Caki2 (cell line): Measurements from ENCODE around the gene RAB14. TPM values are rescaled to one million over a fixed set of nuclear protein-coding genes. Genes with fewer than 3 reads are reported as not detected.
A peak's percentile ranks its signal among the peaks of the same experiment; 100 is the strongest.
"Not testable (repeated sequence)": the region's sequence is repeated elsewhere in the genome, so short reads cannot be mapped to it uniquely, and the experiment has no call there.

Source experiments
- DNase-seq: peaks from one replicate; pipeline ENCODE4 v3.0.0-alpha.2; 2015; ENCODE audit warnings: low read depth
- in situ Hi-C: cut with HindIII; loops from 2 replicates; pipeline ENCODE4 v1.10.0; 2016; ENCODE audit warnings: low sequenced_read_pairs, low pct_unique_long_range_greater_than_20kb, mixed read lengths
- total RNA-seq: library from RNA; depleted of rRNA; stranded (reverse); fragments of >200 nt; shearing (Covaris generic); gene quantifications from 2 replicates; pipeline ENCODE4 v1.2.3, GENCODE V29; 2014; ENCODE audit warnings: low replicate concordance

Gene RAB14
- total RNA-seq, 1 experiment from 2014 or later, result 19.0 TPM

DNA sequence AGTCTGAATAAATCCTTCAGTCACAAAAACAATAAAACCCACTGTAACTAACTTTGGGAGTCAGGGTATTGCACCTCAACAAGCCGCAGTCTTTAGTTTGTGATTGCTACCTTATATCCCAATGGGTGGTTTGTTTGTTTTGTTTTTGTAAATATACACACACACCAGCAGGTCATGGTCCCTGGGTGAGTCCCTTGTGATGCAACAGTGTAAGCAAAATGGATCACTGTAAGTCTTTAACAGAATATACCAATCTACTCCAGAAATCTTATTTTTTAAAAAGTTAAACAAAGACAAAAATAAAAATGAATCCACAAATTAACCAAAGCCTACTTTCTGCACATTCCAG lies 22.3 kb downstream of the RAB14 start:
- in situ Hi-C loops, DNase-seq: not testable (repeated sequence)

DNA sequence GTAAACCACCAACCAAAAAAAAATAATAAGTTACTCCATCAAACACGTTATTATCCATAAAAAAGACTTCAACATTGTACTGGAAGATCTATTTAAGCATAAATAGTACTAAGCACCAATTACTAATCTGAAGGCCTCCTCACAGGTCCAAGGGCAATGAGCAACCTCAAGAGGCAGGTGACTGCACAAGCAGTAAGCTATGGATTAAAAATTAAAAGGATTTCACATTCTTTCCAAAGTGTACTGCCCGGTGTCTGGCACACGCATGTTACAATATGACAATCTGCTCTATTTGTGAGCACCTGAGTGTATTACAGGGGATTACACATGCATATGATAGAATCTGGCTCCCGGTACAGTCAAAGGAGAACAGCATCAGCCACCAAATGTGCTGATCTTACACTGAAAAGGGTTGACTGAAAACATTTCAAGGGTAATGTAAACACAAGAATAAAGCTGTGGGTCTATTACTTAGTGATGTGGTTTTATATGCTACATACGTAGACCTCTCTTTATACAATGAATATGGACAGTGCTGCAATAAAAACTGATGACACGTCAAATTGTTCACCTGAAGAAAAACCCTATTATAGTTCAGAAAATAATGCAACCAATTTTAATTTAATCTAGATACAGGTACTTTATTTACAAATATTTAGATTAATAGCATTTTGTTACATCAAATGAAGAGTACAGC lies 22.8 kb downstream of the RAB14 start:
- in situ Hi-C loops, result no loop called here
- DNase-seq, result no peak

DNA sequence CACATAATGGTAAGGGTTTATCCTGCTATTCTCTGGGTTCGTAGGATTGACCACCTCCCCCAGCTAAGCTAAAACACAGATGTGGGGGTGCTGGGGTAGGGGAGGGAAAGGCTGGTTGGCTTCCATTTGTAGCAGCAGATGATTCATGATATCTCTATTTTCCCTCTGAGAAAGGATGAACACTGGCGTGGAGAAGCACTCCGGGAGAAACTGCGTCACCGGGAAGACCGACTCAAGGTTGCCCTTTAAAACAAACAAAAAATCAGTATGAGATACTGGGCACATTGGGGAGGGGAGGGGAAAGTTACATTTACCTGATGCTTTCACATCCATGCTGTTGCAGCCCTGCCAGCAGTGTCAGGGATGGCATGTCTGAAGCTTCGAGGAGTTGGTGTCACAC lies 28.2 kb downstream of the RAB14 start:
- DNase-seq, result no peak
- in situ Hi-C loops, result no loop called here

DNA sequence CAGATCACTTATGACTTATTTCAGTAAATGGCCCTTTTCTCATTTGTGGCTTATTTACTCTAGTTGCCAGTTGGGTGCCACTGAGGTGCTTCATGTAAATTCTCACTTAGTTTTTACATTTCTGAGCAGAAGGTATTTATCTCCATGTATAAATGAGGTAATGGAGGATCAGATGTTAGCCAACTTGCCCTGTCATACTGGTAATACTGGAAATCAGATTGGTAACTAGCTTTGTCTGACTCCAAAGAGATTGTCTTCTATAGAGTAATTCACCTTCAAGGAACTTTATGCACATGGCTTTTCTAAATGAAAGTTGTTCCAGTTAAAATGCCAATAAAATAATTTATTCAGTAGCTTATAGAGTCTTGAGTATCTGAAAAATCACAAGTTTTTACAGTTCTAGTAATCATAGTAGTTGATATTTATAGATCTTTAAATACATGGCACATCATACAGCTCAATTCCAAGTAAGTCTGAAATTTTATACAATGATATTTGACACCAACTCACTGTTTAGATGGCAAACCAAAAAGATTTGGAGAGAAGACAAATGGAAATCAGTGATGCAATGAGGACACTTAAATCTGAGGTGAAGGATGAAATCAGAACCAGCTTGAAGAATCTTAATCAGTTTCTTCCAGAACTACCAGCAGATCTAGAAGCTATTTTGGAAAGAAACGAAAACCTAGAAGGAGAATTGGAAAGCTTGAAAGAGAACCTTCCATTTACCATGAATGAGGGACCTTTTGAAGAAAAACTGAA lies 28.8 kb downstream of the RAB14 start:
- no peak for DNase-seq
- in situ Hi-C loops, result no loop called here

DNA sequence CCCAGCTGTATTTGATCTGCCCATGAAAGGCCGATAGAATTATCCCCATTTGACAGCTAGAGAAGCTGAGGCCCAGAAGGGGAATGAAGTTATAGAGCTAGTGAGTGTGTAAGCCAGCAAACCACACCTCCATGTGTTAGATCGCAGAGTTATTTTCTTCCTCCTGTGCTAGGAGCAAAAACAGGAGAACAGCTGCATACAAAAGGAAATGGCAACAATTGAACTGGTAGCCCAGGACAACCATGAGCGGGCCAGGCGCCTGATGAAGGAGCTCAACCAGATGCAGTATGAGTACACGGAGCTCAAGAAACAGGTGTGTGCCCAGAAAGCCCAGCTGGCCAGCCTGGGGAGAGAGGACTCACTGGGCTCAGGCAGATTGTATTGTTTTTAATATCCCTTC lies 30.4 kb downstream of the RAB14 start:
- no peak for DNase-seq
- in situ Hi-C loops, result no loop called here

DNA sequence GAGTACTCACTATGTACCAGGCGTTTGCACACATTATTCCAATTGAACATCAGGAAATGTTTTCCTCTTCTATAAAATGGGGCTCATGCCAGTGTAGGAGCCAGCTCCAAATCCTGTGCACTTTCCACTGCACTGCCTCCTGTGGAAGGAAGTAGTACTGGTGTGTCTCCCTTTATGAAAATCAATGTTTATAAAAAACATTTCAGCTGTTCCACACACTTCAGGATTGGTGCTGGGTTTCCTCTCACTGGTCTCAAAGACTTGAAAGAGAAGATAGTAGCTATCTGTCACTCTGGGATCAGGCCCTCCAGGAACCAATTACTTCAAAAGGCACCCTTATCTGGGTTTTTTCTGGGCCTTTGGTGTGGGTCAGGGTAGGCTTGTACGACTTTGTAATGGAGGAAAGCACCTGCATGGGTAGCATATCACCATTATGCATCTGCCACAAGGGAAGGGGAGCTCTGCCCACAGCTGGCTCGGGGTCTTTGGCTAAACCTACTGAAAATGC lies 32.5 kb downstream of the RAB14 start:
- DNase-seq, result no peak
- in situ Hi-C loops, result no loop called here

DNA sequence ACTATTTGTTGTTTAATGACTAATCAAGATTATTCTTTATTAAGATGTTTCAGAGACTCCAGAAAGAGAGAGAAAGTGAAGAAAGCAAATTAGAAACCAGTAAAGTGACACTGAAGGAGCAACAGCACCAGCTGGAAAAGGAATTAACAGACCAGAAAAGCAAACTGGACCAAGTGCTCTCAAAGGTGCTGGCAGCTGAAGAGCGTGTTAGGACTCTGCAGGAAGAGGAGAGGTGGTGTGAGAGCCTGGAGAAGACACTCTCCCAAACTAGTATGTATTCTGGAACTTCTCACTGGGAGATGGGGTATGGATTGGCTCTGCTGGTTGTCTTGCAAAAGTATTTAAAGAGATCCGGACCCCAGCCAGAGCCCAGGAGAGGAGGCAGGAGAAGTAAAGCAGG lies 33.6 kb downstream of the RAB14 start:
- DNase-seq, result no peak
- in situ Hi-C loops, result no loop called here

DNA sequence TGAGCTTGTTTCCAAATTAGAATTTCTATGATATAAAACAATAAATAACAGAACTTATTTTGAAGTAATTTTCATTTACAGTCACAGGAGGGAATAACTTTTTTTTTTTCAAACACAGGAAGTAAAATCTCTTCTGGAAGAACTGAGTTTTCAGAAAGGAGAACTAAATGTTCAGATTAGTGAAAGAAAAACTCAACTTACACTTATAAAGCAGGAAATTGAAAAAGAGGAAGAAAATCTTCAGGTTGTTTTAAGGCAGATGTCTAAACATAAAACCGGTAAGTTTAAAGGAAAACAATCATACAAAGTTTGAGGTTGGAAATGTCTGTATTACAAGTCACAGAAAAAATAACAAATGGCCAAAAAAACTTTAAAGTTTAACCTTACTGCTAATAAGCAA lies 41.6 kb downstream of the RAB14 start:
- in situ Hi-C loops, result no loop called here
- DNase-seq, result no peak

DNA sequence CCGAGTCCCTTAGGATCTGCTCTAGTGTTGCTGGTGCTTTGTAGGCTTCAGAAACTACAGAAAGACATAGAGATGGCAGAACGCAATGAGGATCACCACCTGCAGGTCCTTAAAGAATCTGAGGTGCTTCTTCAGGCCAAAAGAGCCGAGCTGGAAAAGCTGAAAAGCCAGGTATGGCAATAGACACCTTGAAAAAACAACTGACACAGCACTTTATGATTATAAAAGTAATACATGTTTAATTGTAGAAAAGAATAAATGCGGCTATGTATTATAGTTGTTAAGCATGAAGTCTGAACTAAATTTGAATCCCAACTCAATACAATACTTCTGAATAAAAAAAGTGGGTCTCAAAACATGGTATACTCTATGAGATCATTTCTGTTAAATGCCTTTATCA lies 43.7 kb downstream of the RAB14 start:
- in situ Hi-C loops, result no loop called here
- no peak for DNase-seq

DNA sequence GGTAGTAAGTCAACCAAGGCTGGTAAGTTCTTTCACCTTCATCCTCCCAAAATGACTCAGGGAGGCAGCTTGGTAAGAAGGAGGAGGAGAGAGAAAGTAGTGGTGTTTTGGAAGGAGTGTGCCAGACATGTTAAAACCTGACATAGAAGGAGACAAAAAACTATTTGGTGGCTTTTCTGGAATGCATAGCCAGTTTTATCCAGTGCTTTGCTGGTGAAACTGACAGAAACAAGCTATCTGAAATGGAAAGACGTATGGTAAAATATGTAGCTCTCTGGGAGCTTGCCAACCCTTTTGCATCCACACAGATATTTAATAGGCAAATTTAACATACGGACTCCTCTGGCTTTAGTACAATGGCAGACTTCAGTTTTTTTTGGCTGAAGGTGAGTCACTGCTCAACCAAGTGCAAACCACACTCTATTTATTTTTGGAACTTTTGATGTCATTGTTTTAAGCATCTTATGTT lies 45.4 kb downstream of the RAB14 start:
- DNase-seq, result peak; percentile 29

DNA sequence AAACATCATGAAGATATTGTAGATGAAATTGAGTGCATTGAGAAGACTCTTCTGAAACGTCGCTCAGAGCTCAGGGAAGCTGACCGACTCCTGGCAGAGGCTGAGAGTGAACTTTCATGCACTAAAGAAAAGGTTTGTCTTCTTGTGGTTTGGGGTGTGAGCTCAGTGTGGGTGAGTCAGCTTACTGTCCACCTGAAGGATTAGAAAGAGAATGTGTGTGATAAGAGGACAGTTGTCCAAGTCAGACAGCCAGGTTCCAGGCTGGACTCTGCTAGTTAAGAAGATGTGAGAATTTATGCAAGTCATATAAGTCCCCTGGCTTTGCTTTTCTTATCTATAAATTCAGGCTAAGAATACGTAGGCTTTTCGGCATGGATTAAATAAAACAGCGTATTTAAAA lies 46.9 kb downstream of the RAB14 start:
- in situ Hi-C loops, result no loop called here
- peak; percentile 55 for DNase-seq

More for the DNA sequence above, 45.4 kb downstream of the RAB14 start:
- in situ Hi-C loops, result no loop called here

DNA sequence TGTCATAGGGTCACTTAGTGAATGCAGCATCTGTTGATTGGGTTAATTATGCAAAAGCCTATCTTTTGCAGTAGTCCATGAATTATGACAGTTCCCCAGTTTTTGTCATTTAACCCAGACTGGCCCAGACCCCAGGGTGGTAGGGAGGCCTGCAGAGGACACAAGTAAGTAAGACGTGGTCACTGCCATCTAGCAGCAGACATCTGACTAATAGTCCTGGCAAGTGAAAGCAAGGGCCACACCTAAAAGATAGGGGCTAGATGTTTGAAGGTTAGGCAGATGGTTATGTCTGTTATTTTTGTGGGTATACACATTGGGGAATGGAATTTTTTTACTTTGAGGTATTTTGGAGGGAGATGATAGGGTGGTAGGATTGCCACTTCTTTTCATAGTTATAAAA lies 48.0 kb downstream of the RAB14 start:
- in situ Hi-C loops, result no loop called here
- DNase-seq, result no peak

DNA sequence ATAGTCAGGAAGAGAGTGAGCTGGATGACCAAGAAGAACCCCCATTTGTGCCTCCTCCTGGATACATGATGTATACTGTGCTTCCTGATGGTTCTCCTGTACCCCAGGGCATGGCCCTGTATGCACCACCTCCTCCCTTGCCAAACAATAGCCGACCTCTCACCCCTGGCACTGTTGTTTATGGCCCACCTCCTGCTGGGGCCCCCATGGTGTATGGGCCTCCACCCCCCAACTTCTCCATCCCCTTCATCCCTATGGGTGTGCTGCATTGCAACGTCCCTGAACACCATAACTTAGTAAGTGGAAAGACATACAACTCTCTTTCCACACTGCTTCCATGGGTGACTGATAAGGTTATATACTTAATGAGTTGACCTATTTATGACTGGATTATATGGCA lies 51.5 kb downstream of the RAB14 start:
- no peak for DNase-seq
- in situ Hi-C loops, result no loop called here

DNA sequence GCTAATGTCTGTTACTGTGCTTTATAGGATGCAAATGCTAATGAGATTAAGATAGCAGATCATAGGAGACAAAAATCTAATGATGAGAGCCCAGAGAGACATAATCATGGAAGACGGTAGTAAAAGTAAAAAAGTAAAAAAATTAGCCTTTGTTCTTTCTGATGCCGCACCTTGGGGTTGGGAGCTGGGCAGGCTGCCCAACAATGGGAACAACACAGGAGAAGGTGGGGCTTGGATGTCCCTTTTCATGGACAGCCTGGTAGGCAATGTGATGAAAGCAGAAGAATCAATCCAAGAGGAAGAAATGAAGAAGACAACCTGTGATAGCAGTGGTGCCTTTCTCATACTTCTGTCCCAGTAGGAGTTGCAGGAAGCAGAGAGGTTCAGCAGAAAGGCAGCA lies 57.2 kb downstream of the RAB14 start:
- in situ Hi-C loops, result no loop called here
- no peak for DNase-seq

DNA sequence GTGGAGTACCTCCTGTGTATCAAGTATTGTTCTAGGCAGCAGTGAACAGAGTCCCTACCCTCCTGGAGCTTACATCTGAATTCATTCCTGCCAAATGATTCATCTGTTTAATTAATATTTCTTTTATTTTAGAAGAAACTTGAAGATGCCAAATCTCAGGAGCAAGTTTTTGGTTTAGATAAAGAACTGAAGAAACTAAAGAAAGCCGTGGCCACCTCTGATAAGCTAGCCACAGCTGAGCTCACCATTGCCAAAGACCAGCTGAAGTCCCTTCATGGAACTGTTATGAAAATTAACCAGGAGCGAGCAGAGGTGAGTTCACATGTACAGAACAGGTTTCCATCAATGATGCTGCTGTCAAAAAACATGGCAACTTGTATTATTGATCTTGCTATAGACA lies 57.9 kb downstream of the RAB14 start:
- DNase-seq, result no peak
- in situ Hi-C loops, result no loop called here

DNA sequence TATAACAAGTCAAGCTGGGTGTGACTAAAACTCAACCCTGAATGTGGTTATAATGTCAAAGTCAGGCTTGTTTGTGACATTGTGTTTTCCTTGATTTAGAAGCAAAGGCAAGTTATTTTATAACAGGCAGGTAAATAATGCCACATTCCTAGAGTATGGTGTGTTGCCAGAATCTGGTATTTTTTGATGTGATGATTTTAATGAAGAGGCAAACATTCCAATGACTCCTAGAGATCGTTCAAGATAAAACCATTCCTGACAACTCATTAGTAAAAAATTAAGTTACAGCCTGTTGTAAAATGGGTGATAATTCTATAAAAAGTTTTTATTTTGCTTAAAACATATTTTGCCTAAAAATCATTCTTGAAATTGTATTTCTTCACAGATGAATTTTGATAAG lies 60.0 kb downstream of the RAB14 start:
- DNase-seq, result no peak
- in situ Hi-C loops, result no loop called here

DNA sequence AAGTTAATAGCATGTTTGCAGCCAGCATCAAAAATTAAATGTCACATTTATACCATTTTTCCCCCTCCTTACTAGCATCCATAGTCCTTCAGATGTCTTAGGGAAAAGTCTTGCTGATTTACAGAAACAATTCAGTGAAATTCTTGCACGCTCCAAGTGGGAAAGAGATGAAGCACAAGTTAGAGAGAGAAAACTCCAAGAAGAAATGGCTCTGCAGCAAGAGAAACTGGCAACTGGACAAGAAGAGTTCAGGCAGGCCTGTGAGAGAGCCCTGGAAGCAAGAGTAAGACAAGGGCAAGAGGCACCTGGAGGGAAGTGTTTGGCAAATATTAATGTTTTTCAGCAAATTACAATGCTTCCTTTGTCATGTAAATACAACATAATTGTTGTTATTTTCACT lies 60.4 kb downstream of the RAB14 start:
- DNase-seq, result no peak
- in situ Hi-C loops, result no loop called here

DNA sequence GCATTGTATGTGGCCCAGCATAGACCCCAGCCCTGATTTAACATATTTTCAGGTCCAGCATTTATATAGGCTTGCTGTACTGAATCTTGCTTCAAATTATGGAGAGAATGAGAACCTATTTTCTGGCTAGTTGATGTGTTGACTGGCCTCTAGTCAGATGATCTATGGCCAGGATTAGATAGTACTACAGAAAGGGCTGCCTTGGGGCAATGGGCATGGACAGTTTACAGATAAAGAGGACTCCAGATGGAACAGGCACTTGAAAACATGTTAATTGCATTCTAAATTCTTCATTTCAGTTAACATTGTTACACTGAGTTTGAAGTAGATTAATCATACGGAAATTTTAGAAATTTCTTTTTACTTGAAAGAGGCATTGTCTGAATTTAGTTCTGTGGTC lies 61.5 kb downstream of the RAB14 start:
- in situ Hi-C loops, result no loop called here
- DNase-seq, result no peak

DNA sequence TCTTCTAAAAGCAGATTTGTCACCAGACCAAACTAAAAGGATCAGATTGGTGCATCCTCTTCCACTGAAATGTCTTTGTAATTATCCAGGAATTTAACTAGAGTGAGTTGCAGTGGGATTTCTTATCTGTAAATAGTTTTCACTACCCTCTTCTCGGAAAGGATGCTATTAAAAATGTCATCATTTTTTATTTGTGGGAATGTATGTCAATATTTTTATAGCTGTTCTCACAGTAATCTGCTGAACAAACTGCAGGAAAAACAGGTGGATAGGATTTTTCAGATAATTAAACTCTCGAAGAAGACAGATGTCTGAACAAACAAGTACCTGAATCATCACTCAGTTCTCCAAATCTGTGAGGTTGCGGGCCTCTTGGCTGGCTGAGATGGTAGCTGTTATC lies 62.7 kb downstream of the RAB14 start:
- in situ Hi-C loops, result no loop called here
- DNase-seq, result no peak

DNA sequence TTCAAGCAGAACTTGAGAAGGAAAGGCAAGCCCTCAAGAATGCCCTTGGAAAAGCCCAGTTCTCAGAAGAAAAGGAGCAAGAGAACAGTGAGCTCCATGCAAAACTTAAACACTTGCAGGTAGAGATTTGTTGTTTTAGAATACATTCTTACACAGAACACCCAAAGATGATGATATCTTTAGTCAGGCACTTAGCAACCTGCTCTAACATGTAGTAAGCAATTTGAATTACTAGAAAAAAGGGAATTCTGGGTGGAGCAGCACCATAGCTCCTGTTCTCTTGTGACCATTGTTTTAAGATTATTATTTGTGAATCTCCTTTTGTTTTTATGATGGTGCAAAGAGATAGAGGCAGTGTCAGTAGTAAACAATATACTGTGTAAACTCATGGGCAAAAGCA lies 63.1 kb downstream of the RAB14 start:
- no peak for DNase-seq
- in situ Hi-C loops, result no loop called here
